Effector memory CD4-positive, alpha-beta T cell (primary cell): ENCODE measurements around the gene MND1.

Experiments
- DNase-seq, 3 donors: peaks; one replicate each; pipeline ENCODE4 v3.0.0-alpha.2; 2020
- H3K27ac ChIP-seq: 2 replicates; pipeline ENCODE4 v1.7.0; 2013; ENCODE audit warnings: mild to moderate bottlenecking, low read length, moderate library complexity; ENCODE audit not compliant: insufficient read depth, poor library complexity, severe bottlenecking
- H3K27me3 ChIP-seq: replicated peaks from 2 replicates; pipeline ENCODE4 v1.7.0; 2013; ENCODE audit warnings: mild to moderate bottlenecking, low read length; ENCODE audit not compliant: insufficient read depth, control insufficient read depth, poor library complexity, severe bottlenecking
- H3K36me3 ChIP-seq: 2 replicates; pipeline ENCODE4 v1.7.0; 2013; ENCODE audit warnings: mild to moderate bottlenecking, low read length, moderate library complexity; ENCODE audit not compliant: control insufficient read depth, insufficient read depth
- H3K4me1 ChIP-seq: 2 replicates; pipeline ENCODE4 v1.7.0; 2013; ENCODE audit warnings: low read length, mild to moderate bottlenecking; ENCODE audit not compliant: control insufficient read depth, insufficient read depth, poor library complexity, severe bottlenecking
- H3K4me3 ChIP-seq: 2 replicates; pipeline ENCODE4 v1.7.0; 2013; ENCODE audit warnings: low read length, low read depth, mild to moderate bottlenecking; ENCODE audit not compliant: insufficient read depth, poor library complexity, severe bottlenecking
- H3K9me3 ChIP-seq: 2 replicates; pipeline ENCODE4 v1.7.0; 2013; ENCODE audit warnings: mild to moderate bottlenecking, low read length, moderate library complexity; ENCODE audit not compliant: control insufficient read depth
- total RNA-seq, 3 donors: gene quantifications; one replicate each; lab custom pipeline; 2026; lab: John Stamatoyannopoulos, UW

MND1 gene, protein sequence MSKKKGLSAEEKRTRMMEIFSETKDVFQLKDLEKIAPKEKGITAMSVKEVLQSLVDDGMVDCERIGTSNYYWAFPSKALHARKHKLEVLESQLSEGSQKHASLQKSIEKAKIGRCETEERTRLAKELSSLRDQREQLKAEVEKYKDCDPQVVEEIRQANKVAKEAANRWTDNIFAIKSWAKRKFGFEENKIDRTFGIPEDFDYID
- total RNA-seq = 0 reads per million in 3 donors

DNA sequence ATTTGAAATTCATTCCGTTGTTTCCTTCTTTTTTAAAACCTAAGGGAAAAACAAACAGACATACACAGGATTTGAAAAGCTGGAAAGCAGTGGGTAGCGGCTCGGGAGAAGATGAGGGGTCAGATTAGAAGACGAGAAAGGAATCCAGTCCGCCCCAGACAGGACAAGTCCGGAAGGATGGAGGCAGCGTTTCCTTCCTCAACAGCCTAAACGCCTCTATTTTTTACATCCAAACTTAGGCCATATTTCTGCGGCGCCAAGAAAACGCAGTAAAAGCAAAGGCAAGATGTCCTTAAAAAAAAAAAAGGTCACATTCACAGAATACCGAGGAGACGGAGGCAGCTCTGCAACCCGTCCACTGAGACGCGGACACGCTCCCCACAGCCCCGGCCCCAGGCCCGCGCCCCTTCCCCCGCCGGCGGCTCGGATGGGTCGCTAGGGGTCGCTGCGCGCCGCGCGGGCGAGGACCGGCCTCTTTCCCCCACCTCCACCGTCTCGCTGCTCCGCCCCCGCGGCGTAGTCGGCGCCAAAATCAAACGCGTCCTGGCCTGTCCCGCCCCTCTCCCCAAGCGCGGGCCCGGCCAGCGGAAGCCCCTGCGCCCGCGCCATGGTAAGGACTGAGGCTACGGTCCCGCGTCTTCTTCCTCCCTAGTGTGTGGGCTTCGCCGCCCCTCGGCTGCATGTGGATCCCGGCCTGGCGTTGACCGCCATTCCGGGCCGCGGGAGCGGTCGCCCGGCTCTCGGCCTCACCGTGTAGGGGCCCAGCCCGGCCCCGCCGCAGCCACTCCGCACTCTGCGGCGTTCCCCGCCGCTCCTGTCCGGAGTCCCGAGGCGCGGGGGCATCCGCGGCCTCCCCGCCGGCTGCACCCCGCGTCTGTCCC lies at the start of gene MND1:
Gene MND1, plus strand, starts transcription at position 558 of the 881 bp plus-strand sequence. Its CDS starts 50 bp downstream, at position 608.
- Histone ChIP-seq H3K27me3 (no peaks in the 10 kb centered on the region), H3K4me3 (peak within 1 kb of the TSS; percentile 91), H3K4me1 (peaks cover 5% of the 10 kb centered on the region), H3K9me3 (no peaks in the 10 kb centered on the region), H3K27ac (peak within 1 kb of the TSS; percentile 7), H3K36me3 (no peaks in the 10 kb centered on the region)
- DNase-seq = peak; percentile 77 to 83 (median 77)

DNA sequence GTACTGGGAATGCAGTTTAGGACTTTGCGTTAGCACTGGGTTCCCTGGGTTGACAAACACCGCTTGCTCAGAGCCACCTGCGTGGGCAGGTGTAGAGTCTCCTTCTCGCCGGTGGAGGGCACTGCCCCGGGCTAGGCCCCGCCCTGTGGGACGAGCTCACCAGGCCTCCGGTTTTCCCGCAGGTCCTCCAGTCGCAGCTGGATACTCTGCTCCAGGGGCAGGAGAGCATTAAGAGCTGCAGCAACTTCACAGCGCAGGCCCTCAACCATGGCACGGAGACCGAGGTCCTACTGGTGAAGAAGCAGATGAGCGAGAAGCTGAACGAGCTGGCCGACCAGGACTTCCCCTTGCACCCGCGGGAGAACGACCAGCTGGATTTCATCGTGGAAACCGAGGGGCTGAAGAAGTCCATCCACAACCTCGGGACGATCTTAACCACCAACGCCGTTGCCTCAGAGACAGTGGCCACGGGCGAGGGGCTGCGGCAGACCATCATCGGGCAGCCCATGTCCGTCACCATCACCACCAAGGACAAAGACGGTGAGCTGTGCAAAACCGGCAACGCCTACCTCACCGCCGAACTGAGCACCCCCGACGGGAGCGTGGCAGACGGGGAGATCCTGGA lies 49.2 kb upstream of the MND1 start:
- Histone ChIP-seq H3K9me3 (no peaks in the 10 kb centered on the region), H3K4me1 (no peaks in the 10 kb centered on the region), H3K4me3 (no peak overlapping the region), H3K27me3 (no peaks in the 10 kb centered on the region), H3K27ac (no peak overlapping the region), H3K36me3 (no peaks in the 10 kb centered on the region)
- DNase-seq = no peak

DNA sequence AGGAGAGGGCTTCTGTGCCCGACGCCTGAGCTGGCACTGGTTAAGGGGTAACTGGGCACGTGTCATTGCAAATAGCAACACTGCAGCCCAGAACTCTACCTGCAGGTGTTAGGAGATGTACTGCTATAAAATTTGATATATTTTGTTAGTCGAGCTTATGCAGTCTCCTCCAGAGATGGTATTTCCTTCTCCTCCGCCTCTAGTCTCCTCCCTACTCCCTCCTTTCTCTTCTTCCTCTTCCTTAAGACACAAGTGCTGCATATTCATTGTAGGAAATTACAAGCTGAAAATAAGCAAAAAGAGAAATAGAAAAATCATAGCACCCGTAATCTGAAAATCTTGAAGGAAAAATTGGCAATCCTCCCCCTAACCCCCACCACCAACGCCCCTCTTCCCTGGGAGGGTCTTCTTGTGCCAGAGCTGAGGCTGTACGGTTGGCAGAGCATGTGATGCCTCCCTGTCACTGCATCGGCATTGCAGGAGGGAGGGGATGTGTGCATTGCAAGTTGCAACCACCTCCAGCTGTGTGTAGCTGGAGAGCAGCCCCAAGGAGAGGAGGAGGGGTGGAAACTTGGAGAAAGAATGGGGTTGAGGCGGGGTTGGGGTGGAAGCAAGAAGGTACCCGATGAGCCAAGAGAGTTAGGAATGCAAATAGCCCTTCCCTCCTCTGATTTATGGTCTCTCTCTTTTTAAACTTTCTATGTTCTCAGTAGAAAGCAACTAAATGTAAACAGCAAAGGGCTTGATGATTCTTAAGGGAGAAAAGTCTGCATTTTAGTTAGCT lies 48.3 kb upstream of the MND1 start:
- Histone ChIP-seq H3K36me3 (no peaks in the 10 kb centered on the region), H3K27me3 (no peaks in the 10 kb centered on the region), H3K9me3 (no peaks in the 10 kb centered on the region), H3K4me3 (no peak overlapping the region), H3K4me1 (no peaks in the 10 kb centered on the region), H3K27ac (no peak overlapping the region)
- DNase-seq = no peak

DNA sequence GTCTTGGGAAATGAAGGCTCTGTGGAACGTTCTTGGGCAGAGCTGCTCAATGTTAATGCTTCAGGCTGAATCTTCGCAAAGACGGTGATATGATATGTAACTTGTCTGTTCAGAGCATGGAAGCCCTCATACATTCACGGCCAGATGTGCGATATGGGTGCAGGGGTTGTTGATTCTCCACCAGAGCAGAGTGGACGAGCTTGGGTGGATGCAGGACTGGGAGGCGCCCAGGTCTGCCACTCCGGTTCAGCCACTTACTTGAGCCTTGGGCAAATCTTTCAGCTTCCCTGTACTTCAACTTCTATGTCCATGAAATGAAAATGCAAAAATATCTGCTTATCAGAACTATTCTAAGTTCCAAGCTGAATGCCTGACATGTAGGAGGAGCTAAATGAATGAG lies 47.4 kb upstream of the MND1 start:
- no peak for DNase-seq

DNA sequence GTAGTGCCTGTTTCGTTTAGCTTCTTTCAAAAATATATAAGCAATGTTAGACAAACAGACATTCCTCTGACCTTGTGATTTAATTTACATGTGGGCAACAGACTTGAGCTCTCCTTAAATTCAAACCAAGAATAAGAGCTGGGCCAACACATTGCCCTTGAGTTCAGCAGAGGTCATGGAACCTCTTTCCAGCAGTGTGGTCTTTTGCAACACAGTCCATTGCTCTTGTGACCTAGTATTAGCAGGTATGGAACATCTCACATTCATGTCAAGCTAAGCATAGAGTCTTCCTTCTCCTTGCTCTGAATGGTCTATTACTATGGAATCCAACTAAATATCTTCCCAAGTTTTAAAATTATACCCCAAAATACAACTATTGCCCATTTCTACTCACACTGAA lies 33.7 kb upstream of the MND1 start:
- Histone ChIP-seq H3K4me1 (no peaks in the 10 kb centered on the region), H3K4me3 (no peak overlapping the region), H3K9me3 (no peaks in the 10 kb centered on the region), H3K36me3 (no peaks in the 10 kb centered on the region), H3K27ac (no peak overlapping the region), H3K27me3 (no peaks in the 10 kb centered on the region)
- DNase-seq = no peak

More for the DNA sequence above, 47.4 kb upstream of the MND1 start:
- H3K9me3 ChIP-seq = no peaks in the 10 kb centered on the region
- no peak overlapping the region for H3K4me3 ChIP-seq
- no peaks in the 10 kb centered on the region for H3K27me3 ChIP-seq
- H3K27ac ChIP-seq = no peak overlapping the region
- H3K4me1 ChIP-seq = no peaks in the 10 kb centered on the region
- no peaks in the 10 kb centered on the region for H3K36me3 ChIP-seq

DNA sequence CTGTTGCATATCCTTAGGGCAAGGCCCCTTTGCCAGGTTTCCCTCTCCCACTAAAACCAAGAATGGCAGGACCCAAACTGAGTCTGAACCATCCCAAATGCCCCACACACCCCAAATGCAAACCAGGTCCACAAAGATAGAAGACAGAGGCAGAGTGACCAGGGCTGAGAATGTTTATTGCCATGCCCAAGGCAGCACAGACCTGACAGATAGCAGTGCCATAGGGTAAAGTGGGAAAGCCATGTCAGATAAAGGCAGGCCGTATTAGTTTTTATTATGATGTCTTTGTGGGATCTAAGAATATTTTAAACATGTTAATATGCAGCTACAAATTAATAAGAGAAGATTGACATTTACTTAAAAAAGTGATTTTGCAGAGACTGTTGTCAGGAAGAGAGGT lies 29.6 kb upstream of the MND1 start:
- H3K36me3 ChIP-seq = no peaks in the 10 kb centered on the region
- no peak overlapping the region for H3K27ac ChIP-seq
- no peaks in the 10 kb centered on the region for H3K27me3 ChIP-seq
- no peaks in the 10 kb centered on the region for H3K9me3 ChIP-seq
- H3K4me1 ChIP-seq = no peaks in the 10 kb centered on the region
- DNase-seq = no peak
- no peak overlapping the region for H3K4me3 ChIP-seq

DNA sequence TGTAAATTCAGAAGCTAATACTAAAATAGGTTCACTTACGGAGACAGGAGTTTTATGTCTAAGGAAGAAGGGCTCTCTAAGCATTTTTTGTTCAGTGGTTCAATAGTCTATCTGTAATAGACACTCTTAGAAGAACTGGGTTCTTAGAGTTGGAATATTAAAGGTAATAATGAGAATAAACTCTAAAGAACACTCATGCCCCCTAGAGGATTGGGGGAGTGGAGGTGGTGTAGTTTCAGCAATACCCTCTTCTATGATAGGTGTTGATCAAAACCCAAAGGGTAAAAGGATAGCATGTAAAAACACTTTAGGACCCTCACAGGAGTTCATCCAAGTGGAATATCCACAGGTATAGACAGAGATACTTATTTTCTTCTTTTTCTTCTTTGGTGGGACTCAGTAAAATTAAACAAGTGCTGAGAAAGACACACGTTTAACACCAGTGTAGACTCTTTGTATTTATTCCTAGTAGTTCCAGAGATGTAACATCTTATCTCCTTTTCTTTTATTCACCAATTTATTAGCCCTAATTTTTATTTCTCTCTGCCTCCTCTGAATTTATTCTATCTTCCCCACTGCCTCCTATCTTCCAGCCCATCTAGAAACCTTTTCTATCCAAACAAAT lies 25.7 kb upstream of the MND1 start:
- Histone ChIP-seq H3K27ac (no peak overlapping the region), H3K36me3 (no peaks in the 10 kb centered on the region), H3K4me3 (no peak overlapping the region), H3K4me1 (no peaks in the 10 kb centered on the region), H3K9me3 (no peaks in the 10 kb centered on the region), H3K27me3 (no peaks in the 10 kb centered on the region)
- DNase-seq = no peak

DNA sequence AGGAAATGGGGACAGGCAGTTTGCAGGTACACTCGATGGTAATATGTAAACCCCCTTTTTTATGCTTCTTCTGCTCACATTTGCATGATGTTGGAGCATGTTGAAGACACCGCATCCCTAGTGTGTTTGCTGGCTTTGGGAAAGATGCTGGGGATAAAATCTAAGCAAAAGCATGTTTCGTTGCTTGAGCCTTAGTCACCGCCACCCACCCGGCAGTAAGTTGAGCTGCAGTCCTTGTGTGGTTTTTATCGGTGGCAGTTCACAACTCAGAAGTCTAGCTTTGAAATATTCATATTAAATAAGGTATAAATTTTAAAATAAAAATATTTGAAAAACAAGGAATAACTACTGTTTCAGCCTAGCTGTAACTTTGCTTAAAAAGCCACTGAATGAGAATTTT lies 21.7 kb upstream of the MND1 start:
- Histone ChIP-seq H3K4me3 (no peak overlapping the region), H3K36me3 (no peaks in the 10 kb centered on the region), H3K4me1 (no peaks in the 10 kb centered on the region), H3K27me3 (no peaks in the 10 kb centered on the region), H3K9me3 (no peaks in the 10 kb centered on the region), H3K27ac (no peak overlapping the region)
- no peak for DNase-seq

DNA sequence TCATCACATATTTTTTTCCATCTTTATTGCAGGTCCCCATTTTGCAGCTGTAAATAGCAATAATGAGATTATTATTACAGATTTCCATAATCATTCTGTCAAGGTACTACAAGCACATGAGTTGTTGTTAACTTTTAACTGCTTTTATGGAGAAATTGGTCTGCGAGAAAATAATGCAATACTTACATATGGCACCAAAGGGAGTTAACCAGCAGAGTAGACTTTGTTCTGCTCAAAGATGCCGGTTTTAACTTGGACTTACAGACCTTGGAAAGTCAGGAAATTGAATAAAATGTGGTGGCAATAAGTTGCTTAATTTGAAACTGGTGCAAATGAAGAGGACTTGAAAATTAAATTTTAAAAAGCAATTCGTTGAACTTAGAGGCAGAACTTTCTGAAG lies 20.4 kb upstream of the MND1 start:
- DNase-seq = no peak
- no peaks in the 10 kb centered on the region for H3K27me3 ChIP-seq
- no peaks in the 10 kb centered on the region for H3K4me1 ChIP-seq
- H3K4me3 ChIP-seq = no peak overlapping the region
- no peaks in the 10 kb centered on the region for H3K36me3 ChIP-seq
- no peak overlapping the region for H3K27ac ChIP-seq
- no peaks in the 10 kb centered on the region for H3K9me3 ChIP-seq
